Measurements from ENCODE around the gene PRND. TPM values are rescaled to one million over a fixed set of nuclear protein-coding genes. Genes with fewer than 3 reads are reported as not detected.

The PRND gene
- total RNA-seq, 2 donors from 2014 or later = 0.24 to 0.88 TPM

DNA sequence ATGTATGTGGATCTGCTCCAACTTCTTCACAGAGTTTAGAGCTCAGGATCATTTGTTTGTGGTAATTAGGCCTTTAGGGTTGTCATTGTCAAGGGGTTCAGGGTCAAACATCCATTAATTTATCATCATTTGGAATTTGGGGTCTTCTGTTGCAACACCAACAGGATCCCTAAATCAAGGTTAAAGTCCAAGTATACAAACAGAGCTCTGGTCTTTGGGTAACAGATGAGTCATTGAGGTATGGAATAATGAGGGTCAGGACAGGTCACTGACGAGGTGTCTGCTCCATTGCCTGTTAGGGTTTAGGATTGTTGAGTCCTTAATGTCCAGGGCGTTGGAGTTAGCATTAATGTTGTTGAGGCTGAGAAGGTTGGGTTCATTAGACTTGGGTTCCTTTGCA is 47.6 kb downstream of the PRND start:
- Mint-ChIP-seq H3K27me3 (ENCODE audit: insufficient read depth) (peaks cover 4% of the 10 kb centered on the region), H3K4me1 (no peaks in the 10 kb centered on the region), H3K36me3 (ENCODE audit: low read depth) (no peaks in the 10 kb centered on the region), H3K27ac (no peak overlapping the region), H3K4me3 (no peak overlapping the region), H3K9me3 (peaks cover 33% of the 10 kb centered on the region)
- Histone ChIP-seq H3K36me3 (ENCODE audit: control insufficient read depth, insufficient read depth, low read length) (no peaks in the 10 kb centered on the region), H3K9me3 (ENCODE audit: control insufficient read depth, low read length) (peaks cover 30% of the 10 kb centered on the region), H3K27ac (ENCODE audit: low read depth, low read length) (no peak overlapping the region), H3K4me3 (ENCODE audit: low read length) (no peak overlapping the region), H3K9ac (ENCODE audit: extremely low read depth, low read length, poor library complexity, severe bottlenecking) (no peak overlapping the region), H3K27me3 (ENCODE audit: control insufficient read depth, insufficient read depth, low read length, poor library complexity, severe bottlenecking) (no peaks in the 10 kb centered on the region), H3K4me1 (ENCODE audit: control insufficient read depth, insufficient read depth, low read length) (no peaks in the 10 kb centered on the region)
- TF ChIP-seq, protein P1, sequence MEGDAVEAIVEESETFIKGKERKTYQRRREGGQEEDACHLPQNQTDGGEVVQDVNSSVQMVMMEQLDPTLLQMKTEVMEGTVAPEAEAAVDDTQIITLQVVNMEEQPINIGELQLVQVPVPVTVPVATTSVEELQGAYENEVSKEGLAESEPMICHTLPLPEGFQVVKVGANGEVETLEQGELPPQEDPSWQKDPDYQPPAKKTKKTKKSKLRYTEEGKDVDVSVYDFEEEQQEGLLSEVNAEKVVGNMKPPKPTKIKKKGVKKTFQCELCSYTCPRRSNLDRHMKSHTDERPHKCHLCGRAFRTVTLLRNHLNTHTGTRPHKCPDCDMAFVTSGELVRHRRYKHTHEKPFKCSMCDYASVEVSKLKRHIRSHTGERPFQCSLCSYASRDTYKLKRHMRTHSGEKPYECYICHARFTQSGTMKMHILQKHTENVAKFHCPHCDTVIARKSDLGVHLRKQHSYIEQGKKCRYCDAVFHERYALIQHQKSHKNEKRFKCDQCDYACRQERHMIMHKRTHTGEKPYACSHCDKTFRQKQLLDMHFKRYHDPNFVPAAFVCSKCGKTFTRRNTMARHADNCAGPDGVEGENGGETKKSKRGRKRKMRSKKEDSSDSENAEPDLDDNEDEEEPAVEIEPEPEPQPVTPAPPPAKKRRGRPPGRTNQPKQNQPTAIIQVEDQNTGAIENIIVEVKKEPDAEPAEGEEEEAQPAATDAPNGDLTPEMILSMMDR (conservative IDR thresholded peaks at IDR 0.05) = no peak
- no peak for DNase-seq
- WGBS, 2 experiments (ENCODE audit: insufficient coverage in 1 of 2, insufficient read length in 1 of 2) = 83 to 90% methylated on average over 2 of the region's 2 CpGs

DNA sequence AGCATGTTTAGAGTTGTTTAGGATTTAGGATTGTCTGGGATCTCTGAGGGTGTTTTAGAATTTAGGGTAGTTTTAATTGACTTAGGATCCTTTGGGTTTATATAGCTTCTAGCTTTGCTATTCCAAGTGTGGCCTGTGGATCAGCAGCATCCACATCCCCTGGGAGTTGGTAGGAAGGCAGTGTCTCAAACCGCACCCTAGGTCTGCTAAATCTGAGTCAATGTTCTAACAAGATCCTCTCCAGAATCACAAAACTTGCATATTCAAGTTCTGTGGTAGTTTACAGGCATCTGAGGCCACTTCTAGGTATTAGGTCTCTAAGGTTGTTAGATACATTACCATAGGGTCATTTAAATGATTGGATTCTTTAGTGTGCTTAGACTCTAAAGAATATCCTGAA is 48.3 kb downstream of the PRND start:
- Mint-ChIP-seq H3K4me3 (no peak overlapping the region), H3K36me3 (ENCODE audit: low read depth) (no peaks in the 10 kb centered on the region), H3K27me3 (ENCODE audit: insufficient read depth) (peaks cover 4% of the 10 kb centered on the region), H3K4me1 (no peaks in the 10 kb centered on the region), H3K27ac (no peak overlapping the region), H3K9me3 (peaks cover 33% of the 10 kb centered on the region)
- no peak for DNase-seq
- Histone ChIP-seq H3K27ac (ENCODE audit: low read depth, low read length) (no peak overlapping the region), H3K4me1 (ENCODE audit: control insufficient read depth, insufficient read depth, low read length) (no peaks in the 10 kb centered on the region), H3K4me3 (ENCODE audit: low read length) (no peak overlapping the region), H3K27me3 (ENCODE audit: control insufficient read depth, insufficient read depth, low read length, poor library complexity, severe bottlenecking) (no peaks in the 10 kb centered on the region), H3K9me3 (ENCODE audit: control insufficient read depth, low read length) (peaks cover 30% of the 10 kb centered on the region), H3K9ac (ENCODE audit: extremely low read depth, low read length, poor library complexity, severe bottlenecking) (no peak overlapping the region), H3K36me3 (ENCODE audit: control insufficient read depth, insufficient read depth, low read length) (no peaks in the 10 kb centered on the region)
- 100% methylated on average over 1 of the region's 1 CpG; no CpG with 5 or more reads in 1 of the 2 experiments for WGBS, 2 experiments (ENCODE audit: insufficient coverage in 1 of 2, insufficient read length in 1 of 2)
- TF ChIP-seq, protein P1 (conservative IDR thresholded peaks at IDR 0.05) = no peak

DNA sequence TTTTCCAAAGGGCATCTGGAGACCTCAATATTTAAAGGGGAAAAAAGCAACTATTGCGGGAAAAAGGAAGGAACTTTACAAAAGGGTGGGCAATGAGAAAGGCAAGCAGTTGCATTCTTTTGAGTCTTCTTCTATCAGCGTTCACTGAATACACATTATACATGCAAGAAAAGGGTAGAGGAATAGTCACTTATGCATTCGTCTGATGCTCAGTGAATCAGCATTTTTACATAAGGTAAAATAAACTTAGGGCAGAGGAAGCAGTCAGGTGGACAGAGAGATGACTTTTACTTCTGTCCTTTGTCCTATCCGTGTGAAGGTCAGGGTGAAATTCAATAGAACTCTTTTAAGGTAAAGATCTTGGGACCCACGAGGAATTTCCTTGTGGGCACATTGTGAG is 49.3 kb downstream of the PRND start:
- no peak overlapping the region for H3K4me3 ChIP-seq (ENCODE audit: low read length)
- no peaks in the 10 kb centered on the region for H3K36me3 ChIP-seq (ENCODE audit: control insufficient read depth, insufficient read depth, low read length)
- H3K27me3 ChIP-seq (ENCODE audit: control insufficient read depth, insufficient read depth, low read length, poor library complexity, severe bottlenecking) = no peaks in the 10 kb centered on the region
- DNase-seq = no peak
- TF ChIP-seq, protein P1 (conservative IDR thresholded peaks at IDR 0.05) = no peak
- peaks cover 4% of the 10 kb centered on the region for H3K27me3 Mint-ChIP-seq (ENCODE audit: insufficient read depth)
- no peaks in the 10 kb centered on the region for H3K4me1 ChIP-seq (ENCODE audit: control insufficient read depth, insufficient read depth, low read length)
- no peaks in the 10 kb centered on the region for H3K36me3 Mint-ChIP-seq (ENCODE audit: low read depth)
- H3K9me3 ChIP-seq (ENCODE audit: control insufficient read depth, low read length) = peaks cover 30% of the 10 kb centered on the region
- H3K9ac ChIP-seq (ENCODE audit: extremely low read depth, low read length, poor library complexity, severe bottlenecking) = no peak overlapping the region
- H3K9me3 Mint-ChIP-seq = peaks cover 33% of the 10 kb centered on the region
- H3K4me1 Mint-ChIP-seq = no peaks in the 10 kb centered on the region
- H3K4me3 Mint-ChIP-seq = no peak overlapping the region
- no peak overlapping the region for H3K27ac Mint-ChIP-seq
- WGBS, 2 experiments (ENCODE audit: insufficient coverage in 1 of 2, insufficient read length in 1 of 2) = 83 to 87% methylated on average over 5 of the region's 5 CpGs
- H3K27ac ChIP-seq (ENCODE audit: low read depth, low read length) = no peak overlapping the region

Measured in endodermal cell (in vitro differentiated cells).